ENCODE results near the gene GXYLT2.

The GXYLT2 gene

DNA sequence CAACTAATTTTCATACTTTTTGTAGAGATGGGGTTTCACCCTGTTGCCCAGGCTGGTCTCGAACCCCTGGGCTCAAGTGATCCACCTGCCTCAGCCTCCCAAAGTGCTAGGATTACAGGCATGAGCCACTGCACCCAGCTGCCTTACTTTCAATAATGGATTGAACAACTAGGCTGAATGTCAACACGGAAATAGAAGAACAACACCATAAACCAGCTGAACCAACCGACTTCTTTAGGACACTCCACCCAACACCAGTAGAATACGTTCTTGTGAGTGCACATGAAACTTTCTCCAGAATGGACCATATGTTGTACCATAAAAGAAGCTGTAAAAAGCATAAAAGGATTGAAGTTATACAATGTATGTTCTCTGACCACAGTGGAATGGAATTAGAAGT is 42.9 kb downstream of the GXYLT2 start:
- no peak overlapping the region for H3K9ac ChIP-seq (ENCODE audit: low read depth in 1 of 2, low read length in 2 of 2)
- H3K9me3 ChIP-seq (ENCODE audit: control insufficient read depth in 1 of 2, low read length in 2 of 2) = no peaks in the 10 kb centered on the region
- H3K4me1 ChIP-seq (ENCODE audit: control insufficient read depth in 1 of 2, insufficient read depth in 2 of 2, low read length in 2 of 2) = peaks cover 4 to 9% of the 10 kb centered on the region in 2 donors
- H3K27ac ChIP-seq (ENCODE audit: low read depth, low read length) = no peak overlapping the region
- no peaks in the 10 kb centered on the region for H3K36me3 ChIP-seq (ENCODE audit: control insufficient read depth in 1 of 2, insufficient read depth in 2 of 2, low read length in 2 of 2)
- H3K27me3 ChIP-seq (ENCODE audit: control insufficient read depth in 1 of 2, insufficient read depth in 2 of 2, low read length in 2 of 2) = no peaks in the 10 kb centered on the region
- no peak overlapping the region for H3K4me3 ChIP-seq (ENCODE audit: low read depth in 1 of 2, low read length in 2 of 2)

DNA sequence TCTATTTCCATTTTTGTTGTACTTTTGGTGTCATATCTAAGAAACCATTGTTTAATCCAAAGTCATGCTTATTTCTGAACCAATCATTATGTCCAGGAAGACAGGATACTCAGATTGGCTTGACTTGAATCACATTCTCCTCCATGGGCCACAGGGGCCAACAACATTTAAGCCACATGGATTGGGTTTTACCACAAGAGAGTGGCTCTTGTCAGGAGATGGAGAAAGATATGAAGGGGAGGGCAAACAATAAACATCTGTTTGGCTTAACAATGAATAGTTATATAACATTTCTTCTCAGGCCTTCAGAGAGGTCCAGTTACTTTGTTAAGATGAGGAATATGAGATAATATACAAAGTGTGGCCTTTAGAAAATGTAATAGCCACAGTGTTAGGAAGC is 44.6 kb downstream of the GXYLT2 start:
- H3K27ac ChIP-seq (ENCODE audit: low read depth, low read length) = no peak overlapping the region
- H3K27me3 ChIP-seq (ENCODE audit: control insufficient read depth in 1 of 2, insufficient read depth in 2 of 2, low read length in 2 of 2) = no peaks in the 10 kb centered on the region
- H3K4me3 ChIP-seq (ENCODE audit: low read depth in 1 of 2, low read length in 2 of 2) = no peak overlapping the region
- H3K4me1 ChIP-seq (ENCODE audit: control insufficient read depth in 1 of 2, insufficient read depth in 2 of 2, low read length in 2 of 2) = peaks cover 4 to 9% of the 10 kb centered on the region in 2 donors
- no peaks in the 10 kb centered on the region for H3K36me3 ChIP-seq (ENCODE audit: control insufficient read depth in 1 of 2, insufficient read depth in 2 of 2, low read length in 2 of 2)
- H3K9ac ChIP-seq (ENCODE audit: low read depth in 1 of 2, low read length in 2 of 2) = no peak overlapping the region
- no peaks in the 10 kb centered on the region for H3K9me3 ChIP-seq (ENCODE audit: control insufficient read depth in 1 of 2, low read length in 2 of 2)

DNA sequence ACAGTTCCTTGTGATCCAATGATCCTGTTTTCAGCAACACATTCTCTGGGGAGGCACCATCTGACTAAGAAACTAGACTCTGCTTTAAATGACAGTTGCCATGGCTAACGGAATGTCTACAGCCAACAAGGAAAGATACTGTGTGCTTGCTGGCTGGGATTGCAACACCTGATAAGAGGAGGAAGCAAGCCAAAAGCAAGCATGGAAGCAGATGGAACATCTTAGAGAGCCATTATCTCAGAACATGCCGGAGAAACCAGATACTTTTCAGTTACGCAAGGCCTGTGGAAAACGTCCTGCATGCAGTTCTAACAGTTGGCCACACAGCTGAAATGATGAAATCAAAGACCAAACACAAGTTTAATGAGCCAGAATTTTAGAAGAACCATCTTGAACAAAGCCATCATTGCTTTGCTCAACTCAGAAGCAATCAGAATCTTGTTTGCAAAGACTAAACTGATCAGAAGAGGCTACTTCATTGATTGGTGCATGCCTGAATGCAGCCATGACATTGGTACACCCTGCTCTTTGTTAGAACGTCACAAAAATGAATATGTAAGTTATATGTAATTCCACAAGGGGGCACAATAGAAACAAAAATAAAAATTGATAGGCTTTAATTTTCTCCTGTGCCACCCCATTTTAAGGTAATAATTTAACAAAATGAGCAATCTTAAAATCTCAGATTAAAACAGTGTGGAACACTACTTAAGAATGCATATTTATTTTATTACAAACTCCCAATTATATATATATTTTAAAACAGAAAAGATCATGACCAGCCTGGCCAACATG is 50.8 kb downstream of the GXYLT2 start:
- no peaks in the 10 kb centered on the region for H3K36me3 ChIP-seq (ENCODE audit: control insufficient read depth in 1 of 2, insufficient read depth in 2 of 2, low read length in 2 of 2)
- H3K27ac ChIP-seq (ENCODE audit: low read depth, low read length) = no peak overlapping the region
- H3K27me3 ChIP-seq (ENCODE audit: control insufficient read depth in 1 of 2, insufficient read depth in 2 of 2, low read length in 2 of 2) = no peaks in the 10 kb centered on the region
- H3K4me1 ChIP-seq (ENCODE audit: control insufficient read depth in 1 of 2, insufficient read depth in 2 of 2, low read length in 2 of 2) = peaks cover 2 to 10% of the 10 kb centered on the region in 2 donors
- H3K9ac ChIP-seq (ENCODE audit: low read depth in 1 of 2, low read length in 2 of 2) = no peak overlapping the region
- peak overlapping the region in 1 of 2 donors; percentile 9 for H3K4me3 ChIP-seq (ENCODE audit: low read depth in 1 of 2, low read length in 2 of 2)
- no peaks in the 10 kb centered on the region for H3K9me3 ChIP-seq (ENCODE audit: control insufficient read depth in 1 of 2, low read length in 2 of 2)

DNA sequence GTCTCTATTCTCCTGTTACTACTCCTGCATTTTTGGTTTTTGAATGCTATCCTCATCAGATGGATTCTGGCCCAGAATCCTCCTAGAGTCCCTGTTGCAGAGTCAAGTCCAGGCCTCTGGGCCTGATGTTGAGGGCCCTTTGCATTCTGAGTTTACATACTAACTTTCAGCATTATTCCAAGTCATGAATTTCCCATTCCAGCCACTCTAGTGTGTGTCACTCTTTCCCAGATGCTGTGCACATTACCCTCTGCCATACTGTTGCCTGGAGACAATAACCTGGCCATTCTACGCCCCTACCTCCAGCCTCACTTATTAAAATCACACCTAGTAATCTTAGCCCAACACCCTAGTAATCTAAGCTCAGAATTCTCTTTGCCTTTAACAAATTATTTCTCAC is 53.4 kb downstream of the GXYLT2 start:
- no peaks in the 10 kb centered on the region for H3K36me3 ChIP-seq (ENCODE audit: control insufficient read depth in 1 of 2, insufficient read depth in 2 of 2, low read length in 2 of 2)
- H3K9me3 ChIP-seq (ENCODE audit: control insufficient read depth in 1 of 2, low read length in 2 of 2) = no peaks in the 10 kb centered on the region
- no peak overlapping the region for H3K4me3 ChIP-seq (ENCODE audit: low read depth in 1 of 2, low read length in 2 of 2)
- no peak overlapping the region for H3K9ac ChIP-seq (ENCODE audit: low read depth in 1 of 2, low read length in 2 of 2)
- H3K27ac ChIP-seq (ENCODE audit: low read depth, low read length) = no peak overlapping the region
- peaks cover 2 to 10% of the 10 kb centered on the region in 2 donors for H3K4me1 ChIP-seq (ENCODE audit: control insufficient read depth in 1 of 2, insufficient read depth in 2 of 2, low read length in 2 of 2)
- no peaks in the 10 kb centered on the region for H3K27me3 ChIP-seq (ENCODE audit: control insufficient read depth in 1 of 2, insufficient read depth in 2 of 2, low read length in 2 of 2)

DNA sequence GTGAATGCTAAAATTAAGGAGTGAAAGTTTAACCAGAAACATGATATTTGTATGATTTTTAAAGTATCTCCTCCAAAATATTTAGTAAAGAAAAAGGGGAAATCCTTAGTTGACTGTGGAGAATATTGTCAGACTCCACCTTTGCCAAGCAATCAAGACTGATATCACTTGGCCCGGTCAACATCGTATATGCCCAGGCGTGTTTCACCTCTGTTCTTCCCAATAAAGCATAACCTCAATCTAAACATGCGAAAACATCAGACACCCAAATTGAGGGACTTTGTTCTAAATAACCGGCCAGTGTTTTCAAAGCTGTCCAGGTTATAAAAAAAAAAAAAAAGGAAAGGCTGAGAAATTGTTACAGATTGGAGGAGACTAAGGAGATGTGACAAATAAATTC is 54.6 kb downstream of the GXYLT2 start:
- Histone ChIP-seq H3K9ac (ENCODE audit: low read depth in 1 of 2, low read length in 2 of 2) (no peak overlapping the region), H3K27ac (ENCODE audit: low read depth, low read length) (no peak overlapping the region), H3K27me3 (ENCODE audit: control insufficient read depth in 1 of 2, insufficient read depth in 2 of 2, low read length in 2 of 2) (no peaks in the 10 kb centered on the region), H3K4me1 (ENCODE audit: control insufficient read depth in 1 of 2, insufficient read depth in 2 of 2, low read length in 2 of 2) (peaks cover 2 to 10% of the 10 kb centered on the region in 2 donors), H3K36me3 (ENCODE audit: control insufficient read depth in 1 of 2, insufficient read depth in 2 of 2, low read length in 2 of 2) (no peaks in the 10 kb centered on the region), H3K4me3 (ENCODE audit: low read depth in 1 of 2, low read length in 2 of 2) (no peak overlapping the region), H3K9me3 (ENCODE audit: control insufficient read depth in 1 of 2, low read length in 2 of 2) (no peaks in the 10 kb centered on the region)

DNA sequence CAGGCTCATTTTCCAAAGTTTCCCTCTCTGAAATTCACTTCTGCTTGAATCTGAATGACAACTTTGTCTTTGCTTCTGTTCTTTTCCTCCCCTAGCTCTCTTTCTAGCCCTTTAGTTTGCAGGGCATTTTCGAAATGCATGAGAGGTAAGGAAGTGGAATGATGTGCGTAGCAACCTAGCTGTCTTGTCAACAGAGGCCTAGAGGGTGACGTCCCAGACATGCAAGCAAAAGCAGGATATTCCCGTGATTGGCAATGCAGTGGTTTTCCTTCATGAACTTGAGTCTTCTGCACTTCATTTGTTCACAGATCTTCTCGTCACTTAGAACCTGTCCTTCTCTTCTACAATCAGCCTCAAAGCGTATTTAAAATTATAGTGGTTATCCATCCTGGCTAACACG is 56.9 kb downstream of the GXYLT2 start:
- no peaks in the 10 kb centered on the region for H3K36me3 ChIP-seq (ENCODE audit: control insufficient read depth in 1 of 2, insufficient read depth in 2 of 2, low read length in 2 of 2)
- no peak overlapping the region for H3K27ac ChIP-seq (ENCODE audit: low read depth, low read length)
- H3K4me3 ChIP-seq (ENCODE audit: low read depth in 1 of 2, low read length in 2 of 2) = no peak overlapping the region
- H3K27me3 ChIP-seq (ENCODE audit: control insufficient read depth in 1 of 2, insufficient read depth in 2 of 2, low read length in 2 of 2) = no peaks in the 10 kb centered on the region
- H3K9me3 ChIP-seq (ENCODE audit: control insufficient read depth in 1 of 2, low read length in 2 of 2) = no peaks in the 10 kb centered on the region
- H3K4me1 ChIP-seq (ENCODE audit: control insufficient read depth in 1 of 2, insufficient read depth in 2 of 2, low read length in 2 of 2) = peaks cover 0 to 10% of the 10 kb centered on the region in 2 donors
- no peak overlapping the region for H3K9ac ChIP-seq (ENCODE audit: low read depth in 1 of 2, low read length in 2 of 2)

DNA sequence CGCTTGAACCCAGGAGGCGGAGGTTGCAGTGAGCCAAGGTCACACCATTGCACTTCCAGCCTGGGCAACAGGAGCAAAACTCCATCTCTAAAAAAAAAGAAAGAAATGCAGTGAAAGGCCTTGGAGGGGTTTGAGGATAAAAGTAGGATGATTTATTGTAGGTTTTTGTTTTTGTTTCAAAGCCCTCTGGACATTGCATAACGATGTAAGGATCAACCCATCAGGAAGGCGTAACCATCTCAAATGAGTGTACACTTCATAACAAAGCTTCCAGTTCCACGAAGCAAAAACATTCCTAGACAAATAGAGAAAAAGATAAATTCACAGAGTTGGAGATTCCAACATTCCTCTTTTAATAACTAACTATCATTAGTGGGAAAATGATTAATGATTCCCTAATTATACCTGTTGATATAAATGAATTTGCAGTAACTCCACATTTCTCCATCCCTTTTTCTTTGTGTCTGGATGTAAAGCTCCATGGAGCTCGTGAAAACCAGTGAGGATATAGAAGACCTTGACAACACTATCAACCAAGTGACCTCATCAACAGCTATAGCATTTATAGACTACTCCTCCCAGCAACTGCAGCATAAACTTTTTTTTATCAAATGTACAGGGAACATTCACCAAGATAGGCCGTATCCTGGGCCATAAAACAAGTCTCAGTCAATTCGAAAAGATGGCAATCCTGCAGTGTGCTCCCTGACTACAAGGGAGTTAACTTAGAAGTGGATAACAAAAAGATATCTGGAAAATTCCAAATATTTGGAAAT is 60.1 kb downstream of the GXYLT2 start:
- Histone ChIP-seq H3K9me3 (ENCODE audit: control insufficient read depth in 1 of 2, low read length in 2 of 2) (no peaks in the 10 kb centered on the region), H3K27me3 (ENCODE audit: control insufficient read depth in 1 of 2, insufficient read depth in 2 of 2, low read length in 2 of 2) (no peaks in the 10 kb centered on the region), H3K27ac (ENCODE audit: low read depth, low read length) (no peak overlapping the region), H3K36me3 (ENCODE audit: control insufficient read depth in 1 of 2, insufficient read depth in 2 of 2, low read length in 2 of 2) (no peaks in the 10 kb centered on the region), H3K9ac (ENCODE audit: low read depth in 1 of 2, low read length in 2 of 2) (no peak overlapping the region), H3K4me3 (ENCODE audit: low read depth in 1 of 2, low read length in 2 of 2) (no peak overlapping the region), H3K4me1 (ENCODE audit: control insufficient read depth in 1 of 2, insufficient read depth in 2 of 2, low read length in 2 of 2) (peaks cover 0 to 10% of the 10 kb centered on the region in 2 donors)

DNA sequence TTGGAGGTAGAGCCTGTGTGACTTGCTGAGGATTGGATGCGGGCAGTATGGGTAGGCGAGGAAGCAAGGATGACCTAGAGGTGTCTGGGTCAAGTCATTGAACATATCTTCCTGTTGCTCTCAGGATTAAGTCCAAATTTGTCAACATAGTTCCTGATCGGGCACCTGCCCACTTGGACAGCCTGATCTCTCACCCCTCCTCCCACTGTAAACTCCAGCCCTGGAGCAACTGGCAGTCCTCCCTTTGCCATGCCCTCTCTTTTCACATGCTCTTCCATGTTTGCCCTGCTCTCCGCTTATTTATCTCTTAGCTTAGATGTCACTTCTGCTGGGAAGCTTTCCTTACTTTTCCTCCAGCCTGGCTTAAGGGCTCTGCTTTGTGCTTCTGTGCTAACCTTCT is 61.2 kb downstream of the GXYLT2 start:
- peaks cover 0 to 10% of the 10 kb centered on the region in 2 donors for H3K4me1 ChIP-seq (ENCODE audit: control insufficient read depth in 1 of 2, insufficient read depth in 2 of 2, low read length in 2 of 2)
- no peaks in the 10 kb centered on the region for H3K9me3 ChIP-seq (ENCODE audit: control insufficient read depth in 1 of 2, low read length in 2 of 2)
- H3K36me3 ChIP-seq (ENCODE audit: control insufficient read depth in 1 of 2, insufficient read depth in 2 of 2, low read length in 2 of 2) = no peaks in the 10 kb centered on the region
- no peak overlapping the region for H3K9ac ChIP-seq (ENCODE audit: low read depth in 1 of 2, low read length in 2 of 2)
- H3K27me3 ChIP-seq (ENCODE audit: control insufficient read depth in 1 of 2, insufficient read depth in 2 of 2, low read length in 2 of 2) = no peaks in the 10 kb centered on the region
- H3K4me3 ChIP-seq (ENCODE audit: low read depth in 1 of 2, low read length in 2 of 2) = no peak overlapping the region
- no peak overlapping the region for H3K27ac ChIP-seq (ENCODE audit: low read depth, low read length)

DNA sequence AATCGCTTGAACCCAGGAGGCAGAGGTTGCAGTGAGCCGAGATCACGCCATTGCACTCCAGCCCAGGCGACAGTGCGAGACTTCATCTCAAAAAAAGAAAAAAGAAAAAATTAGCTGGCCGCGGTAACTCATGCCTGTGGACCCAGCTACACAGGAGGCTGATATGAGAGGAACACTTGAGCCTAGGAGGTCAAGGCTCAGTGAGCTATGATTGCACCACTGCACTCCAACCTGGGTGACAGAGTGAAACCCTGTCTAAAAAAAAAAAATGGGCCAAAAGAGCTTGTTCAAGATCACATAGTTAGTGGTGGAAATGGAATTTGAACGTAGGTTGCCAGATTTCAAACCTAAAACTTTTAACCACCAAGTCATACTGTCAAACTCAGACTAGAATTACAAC is 62.5 kb downstream of the GXYLT2 start:
- peaks cover 0 to 10% of the 10 kb centered on the region in 2 donors for H3K4me1 ChIP-seq (ENCODE audit: control insufficient read depth in 1 of 2, insufficient read depth in 2 of 2, low read length in 2 of 2)
- no peaks in the 10 kb centered on the region for H3K9me3 ChIP-seq (ENCODE audit: control insufficient read depth in 1 of 2, low read length in 2 of 2)
- H3K4me3 ChIP-seq (ENCODE audit: low read depth in 1 of 2, low read length in 2 of 2) = no peak overlapping the region
- H3K9ac ChIP-seq (ENCODE audit: low read depth in 1 of 2, low read length in 2 of 2) = no peak overlapping the region
- H3K27me3 ChIP-seq (ENCODE audit: control insufficient read depth in 1 of 2, insufficient read depth in 2 of 2, low read length in 2 of 2) = no peaks in the 10 kb centered on the region
- no peaks in the 10 kb centered on the region for H3K36me3 ChIP-seq (ENCODE audit: control insufficient read depth in 1 of 2, insufficient read depth in 2 of 2, low read length in 2 of 2)
- no peak overlapping the region for H3K27ac ChIP-seq (ENCODE audit: low read depth, low read length)

DNA sequence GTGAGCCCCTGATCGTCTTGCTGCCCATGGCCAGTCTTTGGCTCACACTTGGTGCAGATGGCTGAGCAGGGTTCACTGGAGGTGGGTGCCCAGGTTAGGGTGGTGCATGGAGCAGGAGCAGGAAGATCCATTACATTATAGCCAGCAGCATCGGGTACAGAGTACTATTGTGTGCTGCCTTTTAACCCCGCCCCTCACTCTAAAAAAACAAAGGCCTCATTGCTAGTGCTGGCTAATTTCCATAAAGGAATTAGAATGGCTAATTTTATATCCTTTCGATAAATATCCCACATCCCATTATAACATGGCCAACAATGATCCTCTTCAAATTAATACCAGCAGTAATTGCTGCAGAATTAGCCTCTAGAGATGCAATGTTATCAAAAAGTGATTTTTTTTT is 63.0 kb downstream of the GXYLT2 start:
- Histone ChIP-seq H3K9me3 (ENCODE audit: control insufficient read depth in 1 of 2, low read length in 2 of 2) (no peaks in the 10 kb centered on the region), H3K27me3 (ENCODE audit: control insufficient read depth in 1 of 2, insufficient read depth in 2 of 2, low read length in 2 of 2) (no peaks in the 10 kb centered on the region), H3K9ac (ENCODE audit: low read depth in 1 of 2, low read length in 2 of 2) (no peak overlapping the region), H3K36me3 (ENCODE audit: control insufficient read depth in 1 of 2, insufficient read depth in 2 of 2, low read length in 2 of 2) (no peaks in the 10 kb centered on the region), H3K4me1 (ENCODE audit: control insufficient read depth in 1 of 2, insufficient read depth in 2 of 2, low read length in 2 of 2) (peaks cover 0 to 10% of the 10 kb centered on the region in 2 donors), H3K27ac (ENCODE audit: low read depth, low read length) (no peak overlapping the region), H3K4me3 (ENCODE audit: low read depth in 1 of 2, low read length in 2 of 2) (no peak overlapping the region)
